ENCODE measurements around the gene RASL10A. TPM values are rescaled to one million over a fixed set of nuclear protein-coding genes. Genes with fewer than 3 reads are reported as not detected.

Gene RASL10A
- total and polyA plus RNA-seq, 9 of the 15 experiments (the other 6 are each of a cell fraction or from before 2014, with no cell fraction given): 0.17 to 1.2 (median 0.45) TPM; not detected in 3

DNA sequence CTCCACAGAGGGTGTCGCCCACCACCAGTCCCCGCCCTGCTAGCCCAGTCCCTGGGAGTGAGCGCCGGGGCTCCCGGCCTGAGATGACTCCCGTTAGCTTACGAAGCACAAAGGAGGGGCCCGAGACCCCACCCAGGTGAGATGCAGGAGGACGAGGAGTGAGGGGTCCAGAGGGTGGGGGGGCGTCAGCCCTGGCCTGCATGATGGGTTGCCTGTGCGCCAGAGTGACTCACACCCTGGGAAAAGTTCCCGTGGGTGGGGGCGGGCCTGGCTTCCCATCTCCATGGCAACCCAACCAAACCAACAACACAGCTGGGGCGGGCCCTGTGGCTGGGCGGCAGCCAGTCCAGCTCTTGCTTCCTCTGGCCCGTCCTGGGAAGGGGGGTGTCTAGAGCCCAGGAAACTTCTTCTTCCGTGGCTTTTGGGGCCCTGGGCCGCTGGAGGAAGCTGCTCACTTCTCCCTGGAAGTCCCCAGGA is 4.6 kb downstream of the RASL10A start (continued):
- TF ChIP-seq ZBTB7A (IDR thresholded peaks at IDR 0.05; ENCODE audit: borderline replicate concordance, control insufficient read depth, low read depth, low read length) (peak; percentile 89), SREBF2 (CRISPR knock-in tag; IDR thresholded peaks at IDR 0.05) (no peak), ARID1B (IDR thresholded peaks at IDR 0.05) (peak; percentile 30; the same call in 1 of the 2 replicates), MAZ (CRISPR knock-in tag; conservative IDR thresholded peaks at IDR 0.05 in 1 of 2, IDR thresholded peaks at IDR 0.05 in 1 of 2) (peak; percentile 61 to 71; a peak in 3 of 4 replicates), EZH2 (IDR thresholded peaks at IDR 0.05; ENCODE audit: borderline replicate concordance, low read depth, low read length) (no peak), SIN3A (IDR thresholded peaks at IDR 0.05; ENCODE audit: borderline replicate concordance in 2 of 2, control insufficient read depth in 1 of 2, low read depth in 2 of 2, low read length in 2 of 2) (peak; percentile 49 to 73; a peak in 2 of 4 replicates), NRF1 (conservative IDR thresholded peaks at IDR 0.05 in 1 of 2, IDR thresholded peaks at IDR 0.05 in 1 of 2) (peak; percentile 18 to 46; a peak in 2 of 4 replicates), FOXK2 (conservative IDR thresholded peaks at IDR 0.05 in 1 of 2, IDR thresholded peaks at IDR 0.05 in 1 of 2; ENCODE audit: low read depth in 2 of 2) (peak in 1 of 2 experiments; percentile 34; a peak in 1 of 4 replicates), EGR1 (conservative IDR thresholded peaks at IDR 0.05) (peak; percentile 85), RBFOX2 (IDR thresholded peaks at IDR 0.05; ENCODE audit: low read depth, low read length) (peak; percentile 14; the same call in 1 of the 2 replicates), FOSL1 (tag; conservative IDR thresholded peaks at IDR 0.05) (peak; percentile 89), FOXJ2 (tag; IDR thresholded peaks at IDR 0.05) (peak; percentile 98), FOXJ3 (CRISPR knock-in tag; IDR thresholded peaks at IDR 0.05) (peak; percentile 93), CBX5 (IDR thresholded peaks at IDR 0.05; ENCODE audit: borderline replicate concordance, low read depth) (no peak), CHD4 (IDR thresholded peaks at IDR 0.05; ENCODE audit: insufficient read depth, insufficient replicate concordance, low read depth, low read length, poor library complexity, severe bottlenecking) (no peak), JUN (IDR thresholded peaks at IDR 0.05; ENCODE audit: borderline replicate concordance, low read depth, low read length) (peak; percentile 47; the same call in 1 of the 2 replicates), JUN (CRISPR knock-in tag; IDR thresholded peaks at IDR 0.05; ENCODE audit: borderline replicate concordance) (no peak)
- TF ChIP-seq, protein P1, sequence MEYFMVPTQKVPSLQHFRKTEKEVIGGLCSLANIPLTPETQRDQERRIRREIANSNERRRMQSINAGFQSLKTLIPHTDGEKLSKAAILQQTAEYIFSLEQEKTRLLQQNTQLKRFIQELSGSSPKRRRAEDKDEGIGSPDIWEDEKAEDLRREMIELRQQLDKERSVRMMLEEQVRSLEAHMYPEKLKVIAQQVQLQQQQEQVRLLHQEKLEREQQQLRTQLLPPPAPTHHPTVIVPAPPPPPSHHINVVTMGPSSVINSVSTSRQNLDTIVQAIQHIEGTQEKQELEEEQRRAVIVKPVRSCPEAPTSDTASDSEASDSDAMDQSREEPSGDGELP (CRISPR knock-in tag; IDR thresholded peaks at IDR 0.05; ENCODE audit: borderline replicate concordance): peak; percentile 97
- TF ChIP-seq, protein P2, sequence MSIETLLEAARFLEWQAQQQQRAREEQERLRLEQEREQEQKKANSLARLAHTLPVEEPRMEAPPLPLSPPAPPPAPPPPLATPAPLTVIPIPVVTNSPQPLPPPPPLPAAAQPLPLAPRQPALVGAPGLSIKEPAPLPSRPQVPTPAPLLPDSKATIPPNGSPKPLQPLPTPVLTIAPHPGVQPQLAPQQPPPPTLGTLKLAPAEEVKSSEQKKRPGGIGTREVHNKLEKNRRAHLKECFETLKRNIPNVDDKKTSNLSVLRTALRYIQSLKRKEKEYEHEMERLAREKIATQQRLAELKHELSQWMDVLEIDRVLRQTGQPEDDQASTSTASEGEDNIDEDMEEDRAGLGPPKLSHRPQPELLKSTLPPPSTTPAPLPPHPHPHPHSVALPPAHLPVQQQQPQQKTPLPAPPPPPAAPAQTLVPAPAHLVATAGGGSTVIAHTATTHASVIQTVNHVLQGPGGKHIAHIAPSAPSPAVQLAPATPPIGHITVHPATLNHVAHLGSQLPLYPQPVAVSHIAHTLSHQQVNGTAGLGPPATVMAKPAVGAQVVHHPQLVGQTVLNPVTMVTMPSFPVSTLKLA (conservative IDR thresholded peaks at IDR 0.05): peak in 1 of 2 experiments; percentile 50; a peak in 1 of 4 replicates
- TF ChIP-seq, protein P3, sequence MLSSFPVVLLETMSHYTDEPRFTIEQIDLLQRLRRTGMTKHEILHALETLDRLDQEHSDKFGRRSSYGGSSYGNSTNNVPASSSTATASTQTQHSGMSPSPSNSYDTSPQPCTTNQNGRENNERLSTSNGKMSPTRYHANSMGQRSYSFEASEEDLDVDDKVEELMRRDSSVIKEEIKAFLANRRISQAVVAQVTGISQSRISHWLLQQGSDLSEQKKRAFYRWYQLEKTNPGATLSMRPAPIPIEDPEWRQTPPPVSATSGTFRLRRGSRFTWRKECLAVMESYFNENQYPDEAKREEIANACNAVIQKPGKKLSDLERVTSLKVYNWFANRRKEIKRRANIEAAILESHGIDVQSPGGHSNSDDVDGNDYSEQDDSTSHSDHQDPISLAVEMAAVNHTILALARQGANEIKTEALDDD (IDR thresholded peaks at IDR 0.05): no peak
- TF ChIP-seq, protein P4, sequence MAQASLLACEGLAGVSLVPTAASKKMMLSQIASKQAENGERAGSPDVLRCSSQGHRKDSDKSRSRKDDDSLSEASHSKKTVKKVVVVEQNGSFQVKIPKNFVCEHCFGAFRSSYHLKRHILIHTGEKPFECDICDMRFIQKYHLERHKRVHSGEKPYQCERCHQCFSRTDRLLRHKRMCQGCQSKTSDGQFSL (CRISPR knock-in tag; IDR thresholded peaks at IDR 0.05): peak; percentile 95
- TF ChIP-seq, protein P4 (tag; IDR thresholded peaks at IDR 0.05): no peak

Measured in K562 (cell line).